ENCODE measurements around the gene SLC15A3. TPM values are rescaled to one million over a fixed set of nuclear protein-coding genes. Genes with fewer than 3 reads are reported as not detected.

The SLC15A3 gene
- total RNA-seq, 2 experiments from 2014 or later, result 12.6 to 41.4 TPM

DNA sequence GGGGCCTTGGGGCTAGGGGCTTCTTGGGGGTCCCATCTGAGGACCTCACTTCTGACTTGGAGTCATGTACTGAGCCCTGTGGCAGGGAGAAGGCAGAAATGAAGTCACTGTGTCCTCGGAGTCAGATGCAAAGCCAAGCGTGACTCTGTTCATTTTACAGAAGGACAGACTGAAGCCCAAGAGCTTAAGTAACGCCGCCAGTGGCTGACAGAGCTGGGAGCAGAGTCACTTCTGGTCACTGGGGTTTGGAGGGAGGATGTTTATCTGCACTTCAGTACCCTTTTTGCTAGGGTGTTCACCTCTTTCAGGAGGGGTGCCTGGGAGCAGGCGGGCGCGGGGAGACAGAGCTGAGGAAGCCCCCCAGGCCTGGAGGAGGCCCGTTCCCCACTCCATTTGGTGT is 30.2 kb upstream of the SLC15A3 start:
- intact Hi-C loops (cut with micrococcal nuclease; ENCODE audit: unreplicated experiment), result no loop called here
- no peak overlapping the region for H3K4me2 ChIP-seq (ENCODE audit: low read length)
- no peaks in the 10 kb centered on the region for H3K9me3 ChIP-seq (ENCODE audit: low read length)
- no peaks in the 10 kb centered on the region for H4K20me1 ChIP-seq (ENCODE audit: insufficient read depth, low read length)
- H2AFZ ChIP-seq (ENCODE audit: low read length), result no peak overlapping the region
- no peaks in the 10 kb centered on the region for H3K36me3 ChIP-seq (ENCODE audit: insufficient read depth, low read length)
- H3K27ac ChIP-seq (ENCODE audit: low read depth, low read length, poor library complexity, severe bottlenecking), result no peak overlapping the region
- no peaks in the 10 kb centered on the region for H3K79me2 ChIP-seq (ENCODE audit: insufficient read depth, low read depth, low read length)
- POLR2A ChIA-PET, result interaction anchor here (0.6 kb wide), 1 partner anchor 13 kb away, joined by 5 read pairs; no protein-coding TSS in a partner anchor
- TF ChIP-seq, protein P1, sequence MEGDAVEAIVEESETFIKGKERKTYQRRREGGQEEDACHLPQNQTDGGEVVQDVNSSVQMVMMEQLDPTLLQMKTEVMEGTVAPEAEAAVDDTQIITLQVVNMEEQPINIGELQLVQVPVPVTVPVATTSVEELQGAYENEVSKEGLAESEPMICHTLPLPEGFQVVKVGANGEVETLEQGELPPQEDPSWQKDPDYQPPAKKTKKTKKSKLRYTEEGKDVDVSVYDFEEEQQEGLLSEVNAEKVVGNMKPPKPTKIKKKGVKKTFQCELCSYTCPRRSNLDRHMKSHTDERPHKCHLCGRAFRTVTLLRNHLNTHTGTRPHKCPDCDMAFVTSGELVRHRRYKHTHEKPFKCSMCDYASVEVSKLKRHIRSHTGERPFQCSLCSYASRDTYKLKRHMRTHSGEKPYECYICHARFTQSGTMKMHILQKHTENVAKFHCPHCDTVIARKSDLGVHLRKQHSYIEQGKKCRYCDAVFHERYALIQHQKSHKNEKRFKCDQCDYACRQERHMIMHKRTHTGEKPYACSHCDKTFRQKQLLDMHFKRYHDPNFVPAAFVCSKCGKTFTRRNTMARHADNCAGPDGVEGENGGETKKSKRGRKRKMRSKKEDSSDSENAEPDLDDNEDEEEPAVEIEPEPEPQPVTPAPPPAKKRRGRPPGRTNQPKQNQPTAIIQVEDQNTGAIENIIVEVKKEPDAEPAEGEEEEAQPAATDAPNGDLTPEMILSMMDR (conservative IDR thresholded peaks at IDR 0.05; ENCODE audit: low read length), result no peak
- TF ChIP-seq EZH2phosphoT487 (IDR thresholded peaks at IDR 0.05; ENCODE audit: borderline replicate concordance, low read depth, low read length), result no peak
- BruUV-seq (replicated peaks), result no TSS peak
- no peaks in the 10 kb centered on the region for H3K4me1 ChIP-seq (ENCODE audit: insufficient read depth, low read length, poor library complexity, severe bottlenecking)
- H3K9me2 ChIP-seq (ENCODE audit: insufficient read depth, low read length), result no peaks in the 10 kb centered on the region
- H3K4me3 ChIP-seq (ENCODE audit: low read depth, low read length, poor library complexity, severe bottlenecking), result no peak overlapping the region
- CTCF ChIA-PET (ENCODE audit: unreplicated experiment), result no interaction called here
- no peak for DNase-seq (ENCODE audit: low spot score)

DNA sequence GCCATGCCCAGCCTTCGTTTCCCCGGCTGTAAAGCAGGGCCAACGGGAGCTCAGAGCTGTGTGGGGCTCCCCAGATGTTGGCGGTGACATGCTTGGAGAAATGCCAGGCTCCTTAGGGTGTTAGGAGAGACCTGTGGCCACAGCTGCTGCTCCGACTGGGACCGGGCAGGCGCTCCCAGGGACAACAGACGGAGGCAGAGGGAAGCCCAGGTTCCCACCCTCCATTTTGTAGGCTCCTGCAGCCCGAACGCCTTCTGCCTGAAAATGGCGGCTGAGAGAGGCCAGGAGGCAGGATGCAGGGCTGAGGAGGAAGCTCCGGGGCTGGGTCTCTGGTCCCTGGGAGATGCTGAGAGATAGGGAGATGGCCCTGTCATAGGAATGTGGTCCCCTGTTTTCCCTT is 29.5 kb upstream of the SLC15A3 start:
- intact Hi-C loops (cut with micrococcal nuclease; ENCODE audit: unreplicated experiment), result no loop called here
- ChIA-PET POLR2A (no interaction called here), CTCF (ENCODE audit: unreplicated experiment) (no interaction called here)
- H3K79me2 ChIP-seq (ENCODE audit: insufficient read depth, low read depth, low read length), result no peaks in the 10 kb centered on the region
- DNase-seq (ENCODE audit: low spot score), result no peak
- TF ChIP-seq, protein P1 (conservative IDR thresholded peaks at IDR 0.05; ENCODE audit: low read length), result no peak
- TF ChIP-seq EZH2phosphoT487 (IDR thresholded peaks at IDR 0.05; ENCODE audit: borderline replicate concordance, low read depth, low read length), result no peak
- no peak overlapping the region for H2AFZ ChIP-seq (ENCODE audit: low read length)
- no peak overlapping the region for H3K4me2 ChIP-seq (ENCODE audit: low read length)
- H3K9me3 ChIP-seq (ENCODE audit: low read length), result no peaks in the 10 kb centered on the region
- H3K9me2 ChIP-seq (ENCODE audit: insufficient read depth, low read length), result no peaks in the 10 kb centered on the region
- H3K4me3 ChIP-seq (ENCODE audit: low read depth, low read length, poor library complexity, severe bottlenecking), result no peak overlapping the region
- no peaks in the 10 kb centered on the region for H3K4me1 ChIP-seq (ENCODE audit: insufficient read depth, low read length, poor library complexity, severe bottlenecking)
- no TSS peak for BruUV-seq (replicated peaks)
- no peaks in the 10 kb centered on the region for H4K20me1 ChIP-seq (ENCODE audit: insufficient read depth, low read length)
- H3K36me3 ChIP-seq (ENCODE audit: insufficient read depth, low read length), result no peaks in the 10 kb centered on the region
- no peak overlapping the region for H3K27ac ChIP-seq (ENCODE audit: low read depth, low read length, poor library complexity, severe bottlenecking)

DNA sequence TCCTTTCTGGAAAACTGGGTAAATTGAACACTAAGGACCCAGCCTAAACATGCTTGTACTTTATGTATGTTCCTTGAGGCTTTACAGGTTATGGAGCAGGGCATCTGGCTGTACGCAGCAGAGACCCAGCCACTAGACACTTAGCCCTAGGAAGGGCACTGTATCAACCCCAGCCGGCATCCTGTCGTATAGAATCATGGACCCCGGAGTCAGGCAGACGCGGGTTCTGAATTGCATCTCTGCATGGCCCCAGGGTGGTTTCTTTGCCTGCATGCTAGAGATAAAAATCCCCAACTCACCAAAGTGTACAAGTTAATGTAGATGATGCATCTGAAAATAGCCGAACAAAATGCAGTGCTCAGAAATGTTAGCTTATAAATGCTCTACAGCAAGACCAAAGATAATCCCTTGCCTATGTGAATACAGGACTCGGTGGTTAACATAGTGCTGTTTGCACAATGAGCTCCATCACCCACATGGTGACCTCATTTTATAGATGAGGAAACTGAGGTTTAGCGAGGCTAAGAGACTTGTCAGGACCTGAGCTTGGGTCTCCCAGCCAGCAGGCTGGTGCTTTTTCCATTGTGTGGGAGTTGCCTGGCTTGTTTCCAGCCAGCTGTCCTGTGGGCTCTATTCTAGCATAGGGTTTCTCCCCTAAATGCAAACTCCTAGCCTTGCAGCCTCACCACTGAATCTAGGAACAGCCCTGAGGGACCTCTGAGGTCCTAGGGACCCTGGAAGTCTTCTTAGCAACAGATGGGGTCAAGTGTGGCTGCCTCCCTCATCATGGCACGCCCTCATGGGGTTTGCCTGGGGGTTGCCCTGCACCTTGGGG is 26.8 kb upstream of the SLC15A3 start:
- Histone ChIP-seq H3K4me1 (ENCODE audit: insufficient read depth, low read length, poor library complexity, severe bottlenecking) (no peaks in the 10 kb centered on the region), H3K4me2 (ENCODE audit: low read length) (no peak overlapping the region), H3K9me2 (ENCODE audit: insufficient read depth, low read length) (no peaks in the 10 kb centered on the region), H3K9me3 (ENCODE audit: low read length) (no peaks in the 10 kb centered on the region), H3K79me2 (ENCODE audit: insufficient read depth, low read depth, low read length) (no peaks in the 10 kb centered on the region), H3K4me3 (ENCODE audit: low read depth, low read length, poor library complexity, severe bottlenecking) (no peak overlapping the region), H3K36me3 (ENCODE audit: insufficient read depth, low read length) (no peaks in the 10 kb centered on the region), H3K27ac (ENCODE audit: low read depth, low read length, poor library complexity, severe bottlenecking) (no peak overlapping the region), H4K20me1 (ENCODE audit: insufficient read depth, low read length) (no peaks in the 10 kb centered on the region), H2AFZ (ENCODE audit: low read length) (no peak overlapping the region)
- intact Hi-C loops (cut with micrococcal nuclease; ENCODE audit: unreplicated experiment), result no loop called here
- ChIA-PET CTCF (ENCODE audit: unreplicated experiment) (no interaction called here), POLR2A (interaction anchor here (0.6 kb wide), 1 partner anchor 85 kb away, joined by 4 read pairs; no protein-coding TSS in a partner anchor)
- no peak for DNase-seq (ENCODE audit: low spot score)
- TF ChIP-seq EZH2phosphoT487 (IDR thresholded peaks at IDR 0.05; ENCODE audit: borderline replicate concordance, low read depth, low read length), result no peak
- TF ChIP-seq, protein P1 (conservative IDR thresholded peaks at IDR 0.05; ENCODE audit: low read length), result no peak
- no TSS peak for BruUV-seq (replicated peaks)

All from OCI-LY7 (cell line).